ENCODE results near the gene E4F1.
"Not testable (repeated sequence)": the region's sequence is repeated elsewhere in the genome, so short reads cannot be mapped to it uniquely, and the experiment has no call there.

Gene E4F1

GRCh38 chr16:2230376-2230775 lies 7.0 kb downstream of the E4F1 start:
- no peak for DNase-seq (ENCODE audit: low spot score)

GRCh38 chr16:2231016-2231931 lies 7.9 kb downstream of the E4F1 start:
- no peak for DNase-seq (ENCODE audit: low spot score)

GRCh38 chr16:2232094-2232990 lies 9.0 kb downstream of the E4F1 start:
- no peak for DNase-seq (ENCODE audit: low spot score)

- DNase-seq (ENCODE audit: low spot score): no peak
Measured at GRCh38 chr16:2233046-2233775, 9.8 kb downstream of the E4F1 start.

GRCh38 chr16:2233872-2234812 lies 10.8 kb downstream of the E4F1 start:
- no peak for DNase-seq (ENCODE audit: low spot score)

- DNase-seq (ENCODE audit: low spot score): no peak
Measured at GRCh38 chr16:2234813-2235170, 11.4 kb downstream of the E4F1 start.

GRCh38 chr16:2235234-2235651 lies 11.9 kb downstream of the E4F1 start:
- DNase-seq (ENCODE audit: low spot score): no peak

- DNase-seq (ENCODE audit: low spot score): no peak
Measured at GRCh38 chr16:2235695-2236336, 12.4 kb downstream of the E4F1 start.

- DNase-seq (ENCODE audit: low spot score): no peak
Measured at GRCh38 chr16:2236337-2237101, 13.1 kb downstream of the E4F1 start, which contains the start of gene DNASE1L2. Gene DNASE1L2 (plus strand): TSS chr16:2236444. CDS start chr16:2236817, 373 bp downstream.

- DNase-seq (ENCODE audit: low spot score): no peak
Measured at GRCh38 chr16:2237102-2237482, 13.7 kb downstream of the E4F1 start.

- no peak for DNase-seq (ENCODE audit: low spot score)
Measured at GRCh38 chr16:2237493-2238149, 14.2 kb downstream of the E4F1 start.

- DNase-seq (ENCODE audit: low spot score): no peak
Measured at GRCh38 chr16:2238150-2238837, 14.9 kb downstream of the E4F1 start.

- DNase-seq (ENCODE audit: low spot score): no peak
Measured at GRCh38 chr16:2238838-2239675, 15.7 kb downstream of the E4F1 start.

- DNase-seq (ENCODE audit: low spot score): not testable (repeated sequence)
Measured at GRCh38 chr16:2240331-2240730, 16.9 kb downstream of the E4F1 start.

- no peak for DNase-seq (ENCODE audit: low spot score)
Measured at GRCh38 chr16:2242598-2242997, 19.2 kb downstream of the E4F1 start.

- DNase-seq (ENCODE audit: low spot score): no peak
Measured at GRCh38 chr16:2243031-2243528, 19.7 kb downstream of the E4F1 start.

GRCh38 chr16:2243781-2244180 lies 20.4 kb downstream of the E4F1 start:
- no peak for DNase-seq (ENCODE audit: low spot score)

Data from pons (tissue), 1 donor.